WERI-Rb-1 (cell line): ENCODE data around the gene HOXA6.
A peak's percentile ranks its signal among the peaks of the same experiment; 100 is the strongest.

Source experiments
- DNase-seq: peaks from one replicate; pipeline ENCODE4 v3.0.0-alpha.2; 2020
- H3K27ac ChIP-seq: fragments of 250-450 bp; sonication (Bioruptor Pico); 2 replicates; pipeline ENCODE4 v1.5.1; 2020; ENCODE audit warnings: mild to moderate bottlenecking, moderate library complexity
- H3K27me3 ChIP-seq: fragments of 250-450 bp; sonication (Bioruptor Pico); 2 replicates; pipeline ENCODE4 v1.5.1; 2021; ENCODE audit warnings: mild to moderate bottlenecking, low read depth, moderate library complexity; ENCODE audit not compliant: insufficient read depth, severe bottlenecking
- H3K36me3 ChIP-seq: fragments of 250-450 bp; sonication (Bioruptor Pico); 2 replicates; pipeline ENCODE4 v1.5.1; 2020; ENCODE audit warnings: mild to moderate bottlenecking, moderate library complexity
- H3K4me3 ChIP-seq: 2 replicates; pipeline ENCODE4 v1.5.1; 2011; ENCODE audit warnings: low read depth, mild to moderate bottlenecking, control low read depth, low read length
- H3K9me3 ChIP-seq: fragments of 250-450 bp; sonication (Bioruptor Pico); 2 replicates; pipeline ENCODE4 v1.5.1; 2021; ENCODE audit warnings: mild to moderate bottlenecking, moderate library complexity; ENCODE audit not compliant: severe bottlenecking
- TF ChIP-seq, protein P1 (sequence below): IDR thresholded peaks from 2 replicates; pipeline ENCODE4 v1.5.1; 2011; ENCODE audit warnings: low read depth, mild to moderate bottlenecking, control low read depth, inconsistent platforms, low read length

HOXA6 gene

DNA sequence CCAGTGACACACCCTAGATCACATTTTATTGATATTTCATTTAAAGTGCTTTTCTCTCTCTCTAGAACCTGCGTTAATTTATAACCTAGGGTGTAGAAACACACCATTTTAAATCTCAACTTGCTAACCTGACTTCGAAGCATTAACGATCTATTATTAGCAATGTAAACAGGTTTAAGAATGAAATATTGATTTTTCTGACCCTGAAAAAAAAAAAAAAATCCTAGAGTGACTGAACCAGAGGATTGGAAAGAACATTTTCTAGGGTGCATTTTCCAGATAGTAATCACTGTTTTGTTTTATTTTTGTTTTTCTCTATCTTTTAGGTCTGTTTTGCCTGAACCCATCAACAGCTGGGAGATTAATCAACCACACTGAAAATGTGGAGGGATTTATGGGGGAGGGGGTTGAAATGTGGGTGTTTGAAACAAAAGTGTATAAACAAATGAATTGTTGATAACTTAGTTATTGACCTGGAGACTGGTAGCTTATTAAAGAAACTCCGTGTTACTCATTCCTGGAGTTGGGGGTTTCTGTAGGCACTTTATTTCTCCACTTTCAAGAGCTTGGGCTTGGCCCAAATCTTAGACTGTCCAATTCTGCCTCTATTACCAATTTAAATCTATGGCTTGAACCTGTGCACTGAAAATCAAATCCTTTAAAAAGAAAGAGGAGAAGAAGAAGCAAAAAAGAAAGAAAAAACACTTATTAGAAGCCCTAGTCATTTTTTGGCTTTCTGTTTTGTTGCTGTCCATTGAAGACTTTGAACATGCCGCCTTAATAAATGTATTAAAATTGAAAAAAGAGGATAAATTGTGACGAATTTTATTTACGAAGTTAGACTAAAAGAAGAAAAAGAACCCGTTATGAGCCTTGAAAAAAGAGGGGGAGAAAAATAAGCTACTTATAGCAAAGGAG, 47.9 kb downstream of the HOXA6 start:
- peak overlapping the region; percentile 35 for H3K4me3 ChIP-seq
- no peak for DNase-seq
- no peaks in the 10 kb centered on the region for H3K9me3 ChIP-seq
- TF ChIP-seq, protein P1, sequence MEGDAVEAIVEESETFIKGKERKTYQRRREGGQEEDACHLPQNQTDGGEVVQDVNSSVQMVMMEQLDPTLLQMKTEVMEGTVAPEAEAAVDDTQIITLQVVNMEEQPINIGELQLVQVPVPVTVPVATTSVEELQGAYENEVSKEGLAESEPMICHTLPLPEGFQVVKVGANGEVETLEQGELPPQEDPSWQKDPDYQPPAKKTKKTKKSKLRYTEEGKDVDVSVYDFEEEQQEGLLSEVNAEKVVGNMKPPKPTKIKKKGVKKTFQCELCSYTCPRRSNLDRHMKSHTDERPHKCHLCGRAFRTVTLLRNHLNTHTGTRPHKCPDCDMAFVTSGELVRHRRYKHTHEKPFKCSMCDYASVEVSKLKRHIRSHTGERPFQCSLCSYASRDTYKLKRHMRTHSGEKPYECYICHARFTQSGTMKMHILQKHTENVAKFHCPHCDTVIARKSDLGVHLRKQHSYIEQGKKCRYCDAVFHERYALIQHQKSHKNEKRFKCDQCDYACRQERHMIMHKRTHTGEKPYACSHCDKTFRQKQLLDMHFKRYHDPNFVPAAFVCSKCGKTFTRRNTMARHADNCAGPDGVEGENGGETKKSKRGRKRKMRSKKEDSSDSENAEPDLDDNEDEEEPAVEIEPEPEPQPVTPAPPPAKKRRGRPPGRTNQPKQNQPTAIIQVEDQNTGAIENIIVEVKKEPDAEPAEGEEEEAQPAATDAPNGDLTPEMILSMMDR, result no peak
- peak overlapping the region; percentile 78 for H3K27ac ChIP-seq
- peaks cover 9% of the 10 kb centered on the region; the same call in 1 of the 2 replicates for H3K36me3 ChIP-seq
- peaks cover 91% of the 10 kb centered on the region for H3K27me3 ChIP-seq

DNA sequence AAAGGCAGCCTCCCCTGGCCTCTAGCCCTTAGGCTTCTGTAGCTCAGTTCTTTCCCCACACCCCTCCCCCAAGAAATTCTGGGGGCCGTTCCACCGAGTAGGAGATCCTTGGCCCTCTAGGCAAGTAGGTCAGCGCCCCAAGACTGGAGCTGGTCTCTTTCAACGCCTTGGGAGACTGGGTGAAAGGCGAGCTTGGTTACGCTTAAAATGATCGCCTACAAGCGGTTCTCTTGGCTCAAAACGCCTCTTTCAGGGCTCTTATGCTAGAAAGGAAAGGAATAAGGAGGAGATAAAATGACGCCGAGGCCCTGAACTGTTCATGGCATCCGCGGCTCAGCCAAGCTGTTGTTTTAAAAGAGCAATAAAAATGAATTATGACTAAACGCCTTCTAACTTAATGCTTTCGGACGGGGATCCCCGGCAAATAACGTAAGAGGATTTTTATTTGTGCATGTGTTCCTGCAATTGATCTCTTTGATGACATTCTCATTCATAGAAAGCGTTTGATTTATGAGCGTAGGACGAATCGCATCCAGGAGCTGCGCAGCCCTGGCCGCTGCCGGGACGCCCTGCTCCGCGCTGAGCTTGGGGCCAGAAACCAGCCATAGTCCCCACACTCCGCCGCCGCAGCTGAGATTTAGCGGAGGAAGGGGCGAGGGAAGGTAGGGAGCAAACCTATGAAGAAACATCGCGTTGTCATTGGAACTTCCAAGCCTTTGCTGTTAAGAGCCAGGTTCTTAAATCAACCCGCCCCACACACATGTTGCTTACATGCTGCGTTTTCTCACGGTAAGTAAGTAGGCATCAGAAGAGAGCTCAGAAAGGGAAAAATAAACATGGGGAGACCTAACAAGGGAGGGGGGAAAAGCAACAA, 48.8 kb downstream of the HOXA6 start:
- TF ChIP-seq, protein P1, result no peak
- no peaks in the 10 kb centered on the region for H3K9me3 ChIP-seq
- peak overlapping the region; percentile 78 for H3K27ac ChIP-seq
- peaks cover 9% of the 10 kb centered on the region; the same call in 1 of the 2 replicates for H3K36me3 ChIP-seq
- peak overlapping the region; percentile 35 for H3K4me3 ChIP-seq
- no peak for DNase-seq
- peaks cover 88% of the 10 kb centered on the region for H3K27me3 ChIP-seq

DNA sequence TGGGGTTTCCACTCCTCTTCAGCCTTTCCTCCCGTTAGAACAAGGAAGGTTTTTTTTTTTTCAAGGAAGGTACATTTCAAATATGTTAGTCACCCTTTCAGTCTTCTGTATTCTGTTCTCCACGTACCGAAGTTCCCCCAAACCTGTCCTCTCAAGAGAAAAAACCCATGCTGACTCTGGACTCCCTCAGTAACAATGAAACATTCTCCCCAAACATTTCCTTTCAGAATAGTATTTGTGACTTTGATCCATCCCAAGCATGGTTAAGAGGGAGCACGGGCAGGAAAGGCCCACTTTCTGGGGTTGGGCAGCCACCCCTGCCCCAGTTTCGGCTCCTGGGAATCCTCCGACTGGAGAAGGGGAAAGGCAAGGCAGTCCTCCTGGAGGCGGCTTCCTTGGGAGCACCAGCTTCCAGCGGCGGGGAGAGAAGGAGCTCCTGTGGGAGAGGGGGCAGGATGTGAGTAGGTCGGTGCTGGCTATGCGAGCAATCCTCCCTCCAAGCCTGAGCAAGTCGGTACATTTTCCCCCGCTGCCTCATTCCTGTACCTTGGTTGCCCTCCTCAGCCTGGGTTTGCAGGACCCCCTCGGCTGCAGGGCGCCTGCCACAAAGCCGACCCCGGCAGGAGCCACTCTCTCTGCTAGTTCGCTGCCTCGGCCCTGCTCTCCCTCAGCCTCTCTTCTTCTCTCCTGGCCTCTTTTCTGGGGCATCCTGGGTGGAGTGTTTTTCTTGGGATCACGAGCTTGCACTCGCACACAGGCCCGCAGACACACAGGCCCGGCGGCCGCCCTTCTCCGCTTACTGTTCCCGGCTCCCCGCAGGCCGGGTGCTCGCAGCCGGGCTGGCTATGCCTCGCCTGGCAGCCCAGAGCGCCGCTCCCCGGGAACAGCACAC, 49.6 kb downstream of the HOXA6 start:
- peaks cover 9% of the 10 kb centered on the region; the same call in 1 of the 2 replicates for H3K36me3 ChIP-seq
- no peak for DNase-seq
- peak overlapping the region; percentile 78 for H3K27ac ChIP-seq
- no peaks in the 10 kb centered on the region for H3K9me3 ChIP-seq
- H3K4me3 ChIP-seq, result peak overlapping the region; percentile 80
- peaks cover 79% of the 10 kb centered on the region for H3K27me3 ChIP-seq
- TF ChIP-seq, protein P1, result no peak

DNA sequence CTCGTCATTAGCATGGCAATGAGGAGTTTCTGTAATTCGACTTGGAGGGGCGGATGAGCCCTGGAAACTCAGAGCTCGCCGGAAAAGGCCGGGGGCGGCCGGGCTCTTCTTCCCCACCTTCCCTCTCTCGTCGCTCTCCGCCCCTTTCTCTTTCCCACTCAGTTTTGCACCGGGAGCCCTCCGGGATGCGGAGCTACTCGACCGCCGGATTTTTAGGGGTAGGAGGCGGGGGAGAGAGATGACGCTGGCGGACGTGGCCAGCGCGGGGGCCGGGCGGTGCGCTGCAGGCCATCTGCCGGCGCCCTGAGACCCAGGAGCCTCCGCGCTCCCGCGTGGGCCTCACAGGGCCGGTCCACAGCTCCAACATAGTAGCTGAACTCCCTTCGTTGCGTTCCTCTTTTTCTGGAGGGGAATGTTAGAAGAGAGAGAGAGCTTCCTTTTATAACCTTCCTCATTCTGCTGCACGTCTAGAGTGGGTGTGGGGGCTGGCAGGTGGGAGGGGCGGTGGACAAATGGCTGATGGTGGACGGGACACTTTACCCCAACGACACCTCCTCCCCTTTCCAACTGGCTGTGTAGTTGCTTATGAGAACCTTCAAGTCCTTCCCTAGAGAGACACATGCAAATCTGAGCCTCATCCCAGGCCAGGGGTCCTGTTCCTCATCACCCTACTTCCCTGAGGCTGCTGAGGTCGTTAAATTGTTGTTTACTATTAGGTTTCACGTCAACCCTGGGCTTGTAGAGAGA, 50.6 kb downstream of the HOXA6 start:
- peaks cover 9% of the 10 kb centered on the region; the same call in 1 of the 2 replicates for H3K36me3 ChIP-seq
- no peak for DNase-seq
- no peaks in the 10 kb centered on the region for H3K9me3 ChIP-seq
- peak overlapping the region; percentile 80 for H3K4me3 ChIP-seq
- H3K27ac ChIP-seq, result peak overlapping the region; percentile 78
- TF ChIP-seq, protein P1, result 0 out of 2 replicates have a peak, but pooled peaks have one; percentile 0
- H3K27me3 ChIP-seq, result peaks cover 79% of the 10 kb centered on the region
